A549 (cell line): ENCODE measurements around the gene MCM8. TPM values are rescaled to one million over a fixed set of nuclear protein-coding genes. Genes with fewer than 3 reads are reported as not detected.

Experiments
- ATAC-seq, 2 experiments: fragments of 200-7000 bp in 1 of 2; fragments of >200 bp in 1 of 2; cut with Nextera tagmentation in 1 of 2; cut with Tn5 transposase in 1 of 2; 3 replicates each; pipeline versions ENCODE4 v1.8.0 to v1.9.1; 2018 to 2020; ENCODE audit warnings: mild to moderate bottlenecking in 1 of 2, moderate library complexity in 1 of 2
- CTCF ChIA-PET: fragments of 300-600 bp; sonication (Branson Sonifier 250); formaldehyde crosslinking; extraction: SDS; loops from one replicate; lab custom pipeline; 2021; ENCODE audit warnings: antibody characterized with exemption, inconsistent platforms; lab: Yijun Ruan, JAX
- POLR2A ChIA-PET: fragments of 350-600 bp; formaldehyde crosslinking; extraction: SDS; loops from one replicate; lab custom pipeline; 2021; ENCODE audit warnings: antibody characterized with exemption, inconsistent platforms; lab: Yijun Ruan, JAX
- DNase-seq, 2 experiments: peaks; one replicate each; pipeline versions ENCODE4 v3.0.0 to v3.0.0-alpha.2; 2011 to 2016; ENCODE audit warnings: low read depth in 1 of 2, low spot score in 1 of 2
- FAIRE-seq: peaks from 2 replicates; lab custom pipeline; 2011; peaks lifted over from hg19 to GRCh38; lab: Jason Lieb, UNC
- H3K27ac ChIP-seq, 2 experiments: fragments of >200 bp; sonication (Bioruptor Twin); formaldehyde crosslinking; 3 replicates each; pipeline ENCODE4 v1.5.1; 2016 to 2017
- H3K4me1 ChIP-seq: fragments of >200 bp; sonication (Bioruptor Twin); formaldehyde crosslinking; 3 replicates; pipeline ENCODE4 v1.6.1; 2016
- H3K4me2 ChIP-seq: fragments of >200 bp; sonication (Bioruptor Twin); formaldehyde crosslinking; 3 replicates; pipeline ENCODE4 v1.6.1; 2016
- H3K4me3 ChIP-seq: fragments of >200 bp; sonication (Bioruptor Twin); formaldehyde crosslinking; 3 replicates; pipeline ENCODE4 v1.5.1; 2016
- H3K9me3 ChIP-seq: fragments of >200 bp; sonication (Bioruptor Twin); formaldehyde crosslinking; 3 replicates; pipeline ENCODE4 v1.6.1; 2016
- CEBPB ChIP-seq, 2 experiments: fragments of >200 bp in 1 of 2; sonication (Bioruptor Twin) in 1 of 2; formaldehyde crosslinking in 1 of 2; IDR thresholded peaks; 2 replicates each; pipeline ENCODE4 v1.6.1; 2012 to 2016
- CHD4 ChIP-seq: fragments of 200-600 bp; sonication (generic); IDR thresholded peaks from 2 replicates; pipeline ENCODE4 v1.6.1; 2016; ENCODE audit warnings: antibody characterized with exemption, mild to moderate bottlenecking, borderline replicate concordance
- EHF ChIP-seq: fragments of 250-450 bp; sonication (Bioruptor Pico); IDR thresholded peaks from 2 replicates; pipeline ENCODE4 v1.5.0; 2020; ENCODE audit warnings: mild to moderate bottlenecking
- EP300 ChIP-seq, 2 experiments: fragments of >200 bp; sonication (Bioruptor Twin); formaldehyde crosslinking; IDR thresholded peaks; 2 replicates in 1 of 2; 3 replicates in 1 of 2; pipeline ENCODE4 v1.6.1; 2016 to 2017
- FOSL2 ChIP-seq, 2 experiments: fragments of 450-650 bp in 1 of 2; fragments of >200 bp in 1 of 2; sonication (Bioruptor Twin) in 1 of 2; formaldehyde crosslinking; IDR thresholded peaks; 2 replicates each; pipeline versions ENCODE4 v1.5.0 to v1.6.1; 2016 to 2020; ENCODE audit warnings: mild to moderate bottlenecking in 1 of 2, moderate library complexity in 1 of 2
- GATA3 ChIP-seq: IDR thresholded peaks from 2 replicates; pipeline ENCODE4 v1.6.1; 2012; ENCODE audit warnings: borderline replicate concordance
- HOXB13 ChIP-seq: fragments of 250-450 bp; sonication (Bioruptor Pico); IDR thresholded peaks from 2 replicates; pipeline ENCODE4 v1.5.0; 2020; ENCODE audit warnings: low read depth, mild to moderate bottlenecking, moderate library complexity
- JUN ChIP-seq, 2 experiments: fragments of >200 bp; sonication (Bioruptor Twin); formaldehyde crosslinking; IDR thresholded peaks; 2 replicates in 1 of 2; 3 replicates in 1 of 2; pipeline ENCODE4 v1.6.1; 2016 to 2017
- JUNB ChIP-seq: fragments of >200 bp; sonication (Bioruptor Twin); formaldehyde crosslinking; IDR thresholded peaks from 2 replicates; pipeline ENCODE4 v1.6.1; 2016
- RARB ChIP-seq: fragments of 250-450 bp; sonication (Bioruptor Pico); IDR thresholded peaks from 2 replicates; pipeline ENCODE4 v1.8.0; 2021; ENCODE audit warnings: mild to moderate bottlenecking, moderate library complexity
- SMC3 ChIP-seq: fragments of >200 bp; sonication (Bioruptor Twin); formaldehyde crosslinking; IDR thresholded peaks from 3 replicates; pipeline ENCODE4 v1.6.1; 2018; ENCODE audit warnings: inconsistent platforms
- ZNF302 ChIP-seq: fragments of 250-450 bp; sonication (Bioruptor Pico); IDR thresholded peaks from 2 replicates; pipeline ENCODE4 v1.9.0; 2021; ENCODE audit warnings: inconsistent platforms, mild to moderate bottlenecking, moderate library complexity
- WGBS: methylation state at CpG from one replicate; pipeline ENCODE4 v1.1.6; 2017; ENCODE audit errors: missing lambda C conversion rate; 5-methylcytosine and 5-hydroxymethylcytosine counted together
- polyA plus RNA-seq, 4 experiments: library from polyadenylated mRNA; depleted of rRNA in 3 of 4; stranded (reverse); fragments of >200 nt; fragmentation: RNase III in 1 of 4; extraction: RNeasy Plus Mini Kit Qiagen cat#74134 plus additional on column Dnase treatment in 1 of 4; gene quantifications; 2 replicates in 3 of 4; 3 replicates in 1 of 4; pipeline ENCODE4 v1.2.3, GENCODE V29; 2011 to 2017
- TF ChIP-seq, protein P1 (sequence below): fragments of >200 bp; sonication (Bioruptor Twin); formaldehyde crosslinking; IDR thresholded peaks from 3 replicates; pipeline ENCODE4 v1.6.1; 2016
- TF ChIP-seq, protein P2 (sequence below): fragments of >200 bp; sonication (Bioruptor Twin); formaldehyde crosslinking; IDR thresholded peaks from 2 replicates; pipeline ENCODE4 v1.6.1; 2016
- TF ChIP-seq, protein P3 (sequence below): IDR thresholded peaks from 2 replicates; pipeline ENCODE4 v1.6.1; 2012
- TF ChIP-seq, protein P4 (sequence below): fragments of 150-350 bp; IDR thresholded peaks from 2 replicates; pipeline ENCODE4 v1.6.1; 2014; ENCODE audit warnings: low read depth, mild to moderate bottlenecking, low read length
- TF ChIP-seq, protein P5 (sequence below): fragments of 250-450 bp; sonication (Bioruptor Pico); IDR thresholded peaks from 2 replicates; pipeline ENCODE4 v1.5.0; 2021; ENCODE audit warnings: mild to moderate bottlenecking, moderate library complexity, borderline replicate concordance
- TF ChIP-seq, protein P6 (sequence below): IDR thresholded peaks from 2 replicates; pipeline ENCODE4 v1.6.1; 2012; ENCODE audit warnings: low read depth, borderline replicate concordance

The MCM8 gene
- polyA plus RNA-seq, 2 of the 4 experiments (the other 2 are of a cell fraction) = 33.9 to 36.1 TPM

DNA sequence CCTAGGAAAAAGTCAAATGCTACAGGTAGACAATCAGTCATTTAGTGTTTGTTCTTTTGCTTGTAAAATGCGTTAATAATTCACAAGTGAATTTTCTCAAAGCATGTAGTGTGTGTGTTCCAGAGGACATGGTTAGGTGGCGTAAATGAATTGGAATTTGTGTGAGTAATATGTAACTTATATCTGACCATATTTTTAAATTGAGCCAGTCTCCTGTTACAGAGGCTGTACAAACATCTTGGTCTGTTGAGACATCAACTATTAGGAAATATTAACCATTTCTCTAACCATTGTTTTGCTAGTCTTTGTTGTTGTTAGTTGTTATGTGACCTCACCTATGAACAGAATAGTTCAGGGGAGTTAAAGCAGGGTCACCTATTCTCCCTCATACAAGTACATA, 22.7 kb downstream of the MCM8 start:
- 6% methylated on average over 2 of the region's 2 CpGs for WGBS
- Histone ChIP-seq H3K4me3 (peak overlapping the region; percentile 6; the same call in 1 of the 3 replicates), H3K4me1 (peaks cover 54% of the 10 kb centered on the region), H3K9me3 (no peaks in the 10 kb centered on the region), H3K4me2 (peak overlapping the region; percentile 68), H3K27ac (peak overlapping the region; percentile 74 to 86)
- FAIRE-seq (peak; percentile 99), DNase-seq (peak; percentile 93 to 94), ATAC-seq (peak; percentile 96)
- ChIA-PET POLR2A (interaction anchor here (1.3 kb wide), 1 partner anchor 22 kb away, joined by 4 read pairs; the partner anchor contains the start of genes MCM8 and TRMT6), CTCF (interaction anchor here (1.0 to 1.6 kb wide), 3 partner anchors 30 to 185 kb away, joined by 3 to 4 read pairs (median 3); no protein-coding TSS in a partner anchor)
- TF ChIP-seq RARB (CRISPR knock-in tag) (peak; percentile 69; the same call in 1 of the 2 replicates), FOSL2 (IDR thresholded peaks at IDR 0.05) (peak; percentile 82), FOSL2 (CRISPR knock-in tag; IDR thresholded peaks at IDR 0.05) (peak; percentile 93), CEBPB (IDR thresholded peaks at IDR 0.05) (peak; percentile 97 to 98), ZNF302 (CRISPR knock-in tag) (no peak), JUN (IDR thresholded peaks at IDR 0.05) (peak; percentile 87 to 98), HOXB13 (CRISPR knock-in tag) (peak; percentile 42; the same call in 1 of the 2 replicates), JUNB (peak; percentile 97), SMC3 (peak; percentile 43; the same call in 2 of the 3 replicates), EHF (CRISPR knock-in tag) (no peak), GATA3 (peak; percentile 81; the same call in 1 of the 2 replicates), EP300 (IDR thresholded peaks at IDR 0.05) (peak; percentile 83 to 86; a peak in 4 of 5 replicates)
- TF ChIP-seq, protein P1, sequence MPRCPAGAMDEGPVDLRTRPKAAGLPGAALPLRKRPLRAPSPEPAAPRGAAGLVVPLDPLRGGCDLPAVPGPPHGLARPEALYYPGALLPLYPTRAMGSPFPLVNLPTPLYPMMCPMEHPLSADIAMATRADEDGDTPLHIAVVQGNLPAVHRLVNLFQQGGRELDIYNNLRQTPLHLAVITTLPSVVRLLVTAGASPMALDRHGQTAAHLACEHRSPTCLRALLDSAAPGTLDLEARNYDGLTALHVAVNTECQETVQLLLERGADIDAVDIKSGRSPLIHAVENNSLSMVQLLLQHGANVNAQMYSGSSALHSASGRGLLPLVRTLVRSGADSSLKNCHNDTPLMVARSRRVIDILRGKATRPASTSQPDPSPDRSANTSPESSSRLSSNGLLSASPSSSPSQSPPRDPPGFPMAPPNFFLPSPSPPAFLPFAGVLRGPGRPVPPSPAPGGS = peak; percentile 89; the same call in 2 of the 3 replicates
- TF ChIP-seq, protein P2, sequence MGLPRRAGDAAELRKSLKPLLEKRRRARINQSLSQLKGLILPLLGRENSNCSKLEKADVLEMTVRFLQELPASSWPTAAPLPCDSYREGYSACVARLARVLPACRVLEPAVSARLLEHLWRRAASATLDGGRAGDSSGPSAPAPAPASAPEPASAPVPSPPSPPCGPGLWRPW = peak; percentile 94
- TF ChIP-seq, protein P3, sequence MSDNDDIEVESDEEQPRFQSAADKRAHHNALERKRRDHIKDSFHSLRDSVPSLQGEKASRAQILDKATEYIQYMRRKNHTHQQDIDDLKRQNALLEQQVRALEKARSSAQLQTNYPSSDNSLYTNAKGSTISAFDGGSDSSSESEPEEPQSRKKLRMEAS = peak; percentile 62; the same call in 1 of the 2 replicates
- TF ChIP-seq, protein P4, sequence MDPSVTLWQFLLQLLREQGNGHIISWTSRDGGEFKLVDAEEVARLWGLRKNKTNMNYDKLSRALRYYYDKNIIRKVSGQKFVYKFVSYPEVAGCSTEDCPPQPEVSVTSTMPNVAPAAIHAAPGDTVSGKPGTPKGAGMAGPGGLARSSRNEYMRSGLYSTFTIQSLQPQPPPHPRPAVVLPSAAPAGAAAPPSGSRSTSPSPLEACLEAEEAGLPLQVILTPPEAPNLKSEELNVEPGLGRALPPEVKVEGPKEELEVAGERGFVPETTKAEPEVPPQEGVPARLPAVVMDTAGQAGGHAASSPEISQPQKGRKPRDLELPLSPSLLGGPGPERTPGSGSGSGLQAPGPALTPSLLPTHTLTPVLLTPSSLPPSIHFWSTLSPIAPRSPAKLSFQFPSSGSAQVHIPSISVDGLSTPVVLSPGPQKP = no peak
- TF ChIP-seq, protein P5, sequence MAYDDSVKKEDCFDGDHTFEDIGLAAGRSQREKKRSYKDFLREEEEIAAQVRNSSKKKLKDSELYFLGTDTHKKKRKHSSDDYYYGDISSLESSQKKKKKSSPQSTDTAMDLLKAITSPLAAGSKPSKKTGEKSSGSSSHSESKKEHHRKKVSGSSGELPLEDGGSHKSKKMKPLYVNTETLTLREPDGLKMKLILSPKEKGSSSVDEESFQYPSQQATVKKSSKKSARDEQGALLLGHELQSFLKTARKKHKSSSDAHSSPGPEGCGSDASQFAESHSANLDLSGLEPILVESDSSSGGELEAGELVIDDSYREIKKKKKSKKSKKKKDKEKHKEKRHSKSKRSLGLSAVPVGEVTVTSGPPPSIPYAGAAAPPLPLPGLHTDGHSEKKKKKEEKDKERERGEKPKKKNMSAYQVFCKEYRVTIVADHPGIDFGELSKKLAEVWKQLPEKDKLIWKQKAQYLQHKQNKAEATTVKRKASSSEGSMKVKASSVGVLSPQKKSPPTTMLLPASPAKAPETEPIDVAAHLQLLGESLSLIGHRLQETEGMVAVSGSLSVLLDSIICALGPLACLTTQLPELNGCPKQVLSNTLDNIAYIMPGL (CRISPR knock-in tag) = no peak
- TF ChIP-seq, all 56 proteins: peak for 12

DNA sequence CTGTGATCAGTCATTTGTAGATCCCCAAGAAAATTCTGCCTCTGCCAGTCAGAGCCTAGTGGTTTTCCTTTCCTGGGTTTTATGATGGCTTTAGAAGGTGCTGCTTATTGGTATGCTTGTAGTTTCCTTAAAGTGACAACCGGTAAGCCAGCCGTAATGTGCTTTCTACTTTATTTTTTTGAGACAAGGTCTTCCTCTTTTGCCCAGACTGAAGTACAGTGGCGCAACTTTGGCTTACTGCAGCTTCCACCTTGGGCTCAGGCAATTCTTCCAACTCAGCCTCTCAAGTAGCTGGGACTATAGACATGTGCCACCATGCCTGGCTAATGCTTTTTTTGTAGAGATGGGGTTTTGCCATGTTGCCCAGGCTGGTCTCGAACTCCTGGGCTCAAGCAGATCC, 23.5 kb downstream of the MCM8 start:
- DNase-seq = no peak
- WGBS = 94% methylated on average over 4 of the region's 4 CpGs
- H3K27ac ChIP-seq = peak overlapping the region; percentile 74 to 86

More for the DNA sequence above, 23.5 kb downstream of the MCM8 start:
- FAIRE-seq (peak; percentile 32), ATAC-seq (no peak)
- POLR2A ChIA-PET = no interaction called here
- Histone ChIP-seq H3K4me1 (peaks cover 54% of the 10 kb centered on the region), H3K9me3 (no peaks in the 10 kb centered on the region), H3K4me3 (no peak overlapping the region), H3K4me2 (peak overlapping the region; percentile 68)
- TF ChIP-seq, protein P6, sequence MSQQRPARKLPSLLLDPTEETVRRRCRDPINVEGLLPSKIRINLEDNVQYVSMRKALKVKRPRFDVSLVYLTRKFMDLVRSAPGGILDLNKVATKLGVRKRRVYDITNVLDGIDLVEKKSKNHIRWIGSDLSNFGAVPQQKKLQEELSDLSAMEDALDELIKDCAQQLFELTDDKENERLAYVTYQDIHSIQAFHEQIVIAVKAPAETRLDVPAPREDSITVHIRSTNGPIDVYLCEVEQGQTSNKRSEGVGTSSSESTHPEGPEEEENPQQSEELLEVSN = no peak
- no peak for TF ChIP-seq JUNB
- no peak for TF ChIP-seq CHD4
- TF ChIP-seq, protein P3 = no peak
- CTCF ChIA-PET = interaction anchor here (1.4 kb wide), 1 partner anchor 445 kb away, joined by 6 read pairs; no protein-coding TSS in a partner anchor
